Psoas muscle (tissue), 8 donors: ENCODE results near the gene RIMS1. TPM values are rescaled to one million over a fixed set of nuclear protein-coding genes. Genes with fewer than 3 reads are reported as not detected.

Source experiments
- ATAC-seq, 4 donors: fragments of 200-7000 bp; cut with Tn5 transposase; one replicate each; pipeline ENCODE4 v1.9.1; 2020; ENCODE audit warnings: moderate library complexity in 3 of 4, mild to moderate bottlenecking in 2 of 4
- DNase-seq, 2 donors: peaks; one replicate each; pipeline ENCODE4 v3.0.0-alpha.2; 2020
- H3K27ac ChIP-seq: fragments of 200-600 bp; one replicate; pipeline ENCODE4 v1.8.0; 2022
- H3K27me3 ChIP-seq, 3 donors: fragments of 200-600 bp in 1 of 3; one replicate each; pipeline versions ENCODE4 v1.6.1 to v1.8.0; 2013 to 2022; ENCODE audit warnings: low read length in 2 of 3, mild to moderate bottlenecking in 2 of 3, moderate library complexity in 1 of 3; ENCODE audit not compliant: insufficient read depth in 3 of 3
- H3K36me3 ChIP-seq, 2 donors: fragments of 200-600 bp in 1 of 2; one replicate each; pipeline versions ENCODE4 v1.6.1 to v1.8.0; 2013 to 2022; ENCODE audit warnings: low read depth in 1 of 2, mild to moderate bottlenecking in 1 of 2, moderate library complexity in 1 of 2; ENCODE audit not compliant: insufficient read depth in 1 of 2
- H3K4me1 ChIP-seq: fragments of 200-600 bp; one replicate; pipeline ENCODE4 v1.8.0; 2022
- H3K4me3 ChIP-seq: fragments of 200-600 bp; one replicate; pipeline ENCODE4 v1.8.0; 2022; ENCODE audit warnings: mild to moderate bottlenecking
- H3K9me3 ChIP-seq: fragments of 200-600 bp; one replicate; pipeline ENCODE4 v1.8.0; 2022
- CTCF ChIP-seq: fragments of 200-600 bp; IDR thresholded peaks from one replicate; pipeline ENCODE4 v1.8.0; 2022; ENCODE audit warnings: antibody characterized with exemption
- WGBS, 3 donors: extraction: QIAGEN DNeasy Blood & Tissue Kit; methylation state at CpG; one replicate each; pipeline versions ENCODE4 v1.1.6 to v1.1.7; 2013; 5-methylcytosine and 5-hydroxymethylcytosine counted together
- intact Hi-C, 2 donors: fragments of 100-400 bp; cut with DNase I; formaldehyde crosslinking; loops; one replicate each; pipeline versions ENCODE4 v1.11.0 to v1.14.2; 2022
- polyA plus RNA-seq, 3 donors: library from polyadenylated mRNA; stranded (reverse); fragments of 200-250 nt; gene quantifications; one replicate each; pipeline ENCODE4 v1.2.3, GENCODE V29; 2013
- total RNA-seq, 4 donors: library from RNA; stranded (reverse); fragmentation: NEBNext Ultra II Directional in 2 of 4; extraction: Animal tissue kit (Norgen Biotek cat#: 25700) in 2 of 4; gene quantifications; one replicate each; pipeline versions ENCODE4 v1.2.1 to v1.2.4, GENCODE V29; 2021 to 2023
- donor health status: healthy with polysubstance abuse.
- donor health status: DM: no; HTN: no; CAD: no; lungs with moderate emphysema.
- donor health status: Bipolar disorder and iron deficiency.
- donor health status: healthy.
- donor health status: DM: yes; HTN: yes; CAD: no.
- donor health status: DM: no; HTN: no; CAD: no.
- donor health status: DM: no; HTN: no; CAD: no.
- donor health status: DM: yes; HTN: yes; CAD: no.

RIMS1 gene
- total and polyA plus RNA-seq, 7 donors = 0.03 to 2.0 (median 0.22) TPM

- intact Hi-C loops = loop anchor here (2.0 to 10.0 kb wide), 6 partner anchors 171 to 911 kb away; no protein-coding TSS in a partner anchor
- no peak for DNase-seq
- no peaks in the 10 kb centered on the region for H3K4me1 ChIP-seq
- 64 to 74% (median 66%) methylated on average over 9 of the region's 9 CpGs for WGBS, 3 donors
- H3K4me3 ChIP-seq = no peak overlapping the region
- no peaks in the 10 kb centered on the region for H3K27me3 ChIP-seq
- H3K27ac ChIP-seq = no peak overlapping the region
- TF ChIP-seq CTCF = no peak
- no peak for ATAC-seq
- H3K36me3 ChIP-seq = no peaks in the 10 kb centered on the region
- H3K9me3 ChIP-seq = no peaks in the 10 kb centered on the region
Measured at GRCh38 chr6:72413884-72414283, 527.5 kb downstream of the RIMS1 start.

GRCh38 chr6:72414657-72415056 is 528.3 kb downstream of the RIMS1 start:
- H3K36me3 ChIP-seq = no peaks in the 10 kb centered on the region
- ATAC-seq (no peak), DNase-seq (no peak)
- H3K27ac ChIP-seq = no peak overlapping the region
- H3K9me3 ChIP-seq = no peaks in the 10 kb centered on the region
- TF ChIP-seq CTCF = no peak
- 77 to 93% (median 86%) methylated on average over 4 of the region's 4 CpGs for WGBS, 3 donors
- no peaks in the 10 kb centered on the region for H3K27me3 ChIP-seq
- H3K4me1 ChIP-seq = no peaks in the 10 kb centered on the region
- no peak overlapping the region for H3K4me3 ChIP-seq
- intact Hi-C loops = loop anchor here (5.0 to 10.0 kb wide), 5 partner anchors 170 to 910 kb away; no protein-coding TSS in a partner anchor

- no peak for TF ChIP-seq CTCF
- DNase-seq = no peak
- no peaks in the 10 kb centered on the region for H3K27me3 ChIP-seq
- H3K36me3 ChIP-seq = no peaks in the 10 kb centered on the region
- no peak overlapping the region for H3K27ac ChIP-seq
- H3K4me3 ChIP-seq = no peak overlapping the region
- no peaks in the 10 kb centered on the region for H3K4me1 ChIP-seq
- intact Hi-C loops = loop anchor here (10.0 kb wide), 3 partner anchors 168 to 908 kb away; no protein-coding TSS in a partner anchor
- no peak for ATAC-seq
- WGBS, 3 donors = 79 to 85% (median 80%) methylated on average over 6 of the region's 6 CpGs
- H3K9me3 ChIP-seq = no peaks in the 10 kb centered on the region
Measured at GRCh38 chr6:72416744-72417465, 530.6 kb downstream of the RIMS1 start.

- no peaks in the 10 kb centered on the region for H3K9me3 ChIP-seq
- H3K4me3 ChIP-seq = no peak overlapping the region
- no peaks in the 10 kb centered on the region for H3K4me1 ChIP-seq
- ATAC-seq = no peak
- no peak for TF ChIP-seq CTCF
- no peaks in the 10 kb centered on the region for H3K27me3 ChIP-seq
- H3K36me3 ChIP-seq = no peaks in the 10 kb centered on the region
- WGBS, 3 donors = 56 to 67% (median 66%) methylated on average over 3 of the region's 3 CpGs
- intact Hi-C loops = loop anchor here (10.0 kb wide), 3 partner anchors 167 to 907 kb away; no protein-coding TSS in a partner anchor
- DNase-seq = no peak
- H3K27ac ChIP-seq = no peak overlapping the region
Measured at GRCh38 chr6:72417759-72418158, 531.4 kb downstream of the RIMS1 start.
